NCI-H1436 (cell line): Measurements from ENCODE around the gene NLRP1.
"Not testable (repeated sequence)": the region's sequence is repeated elsewhere in the genome, so short reads cannot be mapped to it uniquely, and the experiment has no call there.

Experiments
- DNase-seq: peaks from one replicate; lab custom pipeline; 2025; lab: John Stamatoyannopoulos, UW

The NLRP1 gene

GRCh38 chr17:5587438-5588032 is 3.2 kb upstream of the NLRP1 start:
- peak; percentile 52 for DNase-seq

GRCh38 chr17:5585836-5586521 is 1.7 kb upstream of the NLRP1 start:
- no peak for DNase-seq

GRCh38 chr17:5585287-5585794 is 1.0 kb upstream of the NLRP1 start:
- DNase-seq, result no peak

GRCh38 chr17:5583426-5584382 is 605 bp downstream of the NLRP1 start:
- no peak for DNase-seq

- DNase-seq, result no peak
These were observed 1.8 kb downstream of the NLRP1 start for GRCh38 chr17:5582209-5583185.

GRCh38 chr17:5581655-5582054 is 2.7 kb downstream of the NLRP1 start:
- DNase-seq, result no peak

GRCh38 chr17:5580969-5581368 is 3.3 kb downstream of the NLRP1 start:
- DNase-seq, result no peak

- no peak for DNase-seq
These were observed 3.9 kb downstream of the NLRP1 start for GRCh38 chr17:5580367-5580766.

GRCh38 chr17:5578768-5579167 is 5.5 kb downstream of the NLRP1 start:
- not testable (repeated sequence) for DNase-seq

- not testable (repeated sequence) for DNase-seq
These were observed 11.3 kb downstream of the NLRP1 start for GRCh38 chr17:5573017-5573416.

GRCh38 chr17:5571281-5571680 is 13.0 kb downstream of the NLRP1 start:
- no peak for DNase-seq

GRCh38 chr17:5565808-5566207 is 18.5 kb downstream of the NLRP1 start:
- DNase-seq, result no peak

- DNase-seq, result no peak
These were observed 20.9 kb downstream of the NLRP1 start for GRCh38 chr17:5563456-5563855.

- DNase-seq, result no peak
These were observed 21.5 kb downstream of the NLRP1 start for GRCh38 chr17:5562661-5563360.

- DNase-seq, result no peak
These were observed 22.4 kb downstream of the NLRP1 start for GRCh38 chr17:5561736-5562571.

- no peak for DNase-seq
These were observed 23.8 kb downstream of the NLRP1 start for GRCh38 chr17:5560361-5560988.

GRCh38 chr17:5558815-5559785 is 25.2 kb downstream of the NLRP1 start:
- no peak for DNase-seq

GRCh38 chr17:5557990-5558389 is 26.3 kb downstream of the NLRP1 start:
- no peak for DNase-seq
